Calu3 (cell line): ENCODE results near the gene USP20. TPM values are rescaled to one million over a fixed set of nuclear protein-coding genes. Genes with fewer than 3 reads are reported as not detected.
A peak's percentile ranks its signal among the peaks of the same experiment; 100 is the strongest.

Source experiments
- BruUV-seq: library from RNA; stranded (reverse); fragments of 400-500 nt; replicated peaks from 2 replicates; lab custom pipeline; 2021; lab: Mats Ljungman, UMichigan
- CTCF ChIA-PET: fragments of 300-600 bp; sonication (Branson Sonifier 250); formaldehyde crosslinking; loops from one replicate; lab custom pipeline; 2022; ENCODE audit warnings: antibody characterized with exemption; lab: Charles Lee
- DNase-seq: peaks from one replicate; pipeline ENCODE4 v3.0.0; 2022
- H3K27ac Mint-ChIP-seq: one replicate; pipeline ENCODE4 v1.8.0; 2022; ENCODE audit warnings: mixed read lengths; ENCODE audit not compliant: unreplicated experiment
- H3K27me3 Mint-ChIP-seq: one replicate; pipeline ENCODE4 v1.8.0; 2022; ENCODE audit warnings: mixed read lengths; ENCODE audit not compliant: unreplicated experiment
- H3K36me3 Mint-ChIP-seq: one replicate; pipeline ENCODE4 v1.8.0; 2022; ENCODE audit warnings: mild to moderate bottlenecking, moderate library complexity, mixed read lengths; ENCODE audit not compliant: insufficient read depth, unreplicated experiment
- H3K4me1 Mint-ChIP-seq: one replicate; pipeline ENCODE4 v1.8.0; 2022; ENCODE audit warnings: mild to moderate bottlenecking, low read depth, mixed read lengths; ENCODE audit not compliant: unreplicated experiment
- H3K4me3 Mint-ChIP-seq: one replicate; pipeline ENCODE4 v1.8.0; 2022; ENCODE audit warnings: mild to moderate bottlenecking, low read depth, moderate library complexity, mixed read lengths; ENCODE audit not compliant: unreplicated experiment
- H3K9me3 Mint-ChIP-seq: one replicate; pipeline ENCODE4 v1.8.0; 2022; ENCODE audit warnings: low read depth, mixed read lengths; ENCODE audit not compliant: unreplicated experiment
- CTCF ChIP-seq: fragments of 200-600 bp; IDR thresholded peaks from one replicate; pipeline ENCODE4 v1.8.0; 2022; ENCODE audit warnings: antibody characterized with exemption; ENCODE audit not compliant: unreplicated experiment
- intact Hi-C: fragments of 100-400 bp; cut with micrococcal nuclease; formaldehyde crosslinking; loops from one replicate; pipeline ENCODE4 v1.10.0; 2022; ENCODE audit not compliant: unreplicated experiment
- total RNA-seq: library from RNA; stranded (reverse); gene quantifications from 2 replicates; pipeline ENCODE4 v1.2.3, GENCODE V29; 2022

Gene USP20
- total RNA-seq, 1 experiment from 2014 or later: 14.9 TPM

GRCh38 chr9:129815278-129815677, 20.0 kb upstream of the USP20 start:
- no peaks in the 10 kb centered on the region for H3K4me1 Mint-ChIP-seq
- DNase-seq: no peak
- peaks cover 30% of the 10 kb centered on the region for H3K36me3 Mint-ChIP-seq
- TF ChIP-seq CTCF: no peak
- H3K4me3 Mint-ChIP-seq: no peak overlapping the region
- BruUV-seq: no TSS peak
- intact Hi-C loops: no loop called here
- H3K27ac Mint-ChIP-seq: no peak overlapping the region
- CTCF ChIA-PET: no interaction called here
- H3K27me3 Mint-ChIP-seq: no peaks in the 10 kb centered on the region
- H3K9me3 Mint-ChIP-seq: no peaks in the 10 kb centered on the region

GRCh38 chr9:129816501-129817435, 18.5 kb upstream of the USP20 start:
- Mint-ChIP-seq H3K4me1 (no peaks in the 10 kb centered on the region), H3K4me3 (no peak overlapping the region), H3K36me3 (peaks cover 22% of the 10 kb centered on the region), H3K27ac (no peak overlapping the region), H3K9me3 (no peaks in the 10 kb centered on the region), H3K27me3 (no peaks in the 10 kb centered on the region)
- DNase-seq: no peak
- BruUV-seq: no TSS peak
- intact Hi-C loops: no loop called here
- TF ChIP-seq CTCF: no peak
- CTCF ChIA-PET: interaction anchor here (0.6 kb wide), 1 partner anchor 15 kb away, joined by 3 read pairs; no protein-coding TSS in a partner anchor

- peak; percentile 8 for DNase-seq
- no peak for TF ChIP-seq CTCF
- CTCF ChIA-PET: no interaction called here
- intact Hi-C loops: no loop called here
- H3K9me3 Mint-ChIP-seq: no peaks in the 10 kb centered on the region
- H3K4me1 Mint-ChIP-seq: no peaks in the 10 kb centered on the region
- peak overlapping the region; percentile 76 for H3K4me3 Mint-ChIP-seq
- BruUV-seq: no TSS peak
- H3K36me3 Mint-ChIP-seq: peaks cover 36% of the 10 kb centered on the region
- no peaks in the 10 kb centered on the region for H3K27me3 Mint-ChIP-seq
- H3K27ac Mint-ChIP-seq: no peak overlapping the region
These were observed 12.2 kb upstream of the USP20 start for GRCh38 chr9:129822898-129823541.

GRCh38 chr9:129823542-129823934, 11.7 kb upstream of the USP20 start:
- Mint-ChIP-seq H3K27ac (no peak overlapping the region), H3K4me3 (peak overlapping the region; percentile 76), H3K9me3 (no peaks in the 10 kb centered on the region), H3K27me3 (no peaks in the 10 kb centered on the region), H3K36me3 (peaks cover 36% of the 10 kb centered on the region), H3K4me1 (no peaks in the 10 kb centered on the region)
- CTCF ChIA-PET: interaction anchor here (0.6 kb wide), 1 partner anchor 21 kb away, joined by 3 read pairs; no protein-coding TSS in a partner anchor
- no peak for TF ChIP-seq CTCF
- intact Hi-C loops: no loop called here
- BruUV-seq: no TSS peak
- no peak for DNase-seq
